Central memory CD8-positive, alpha-beta T cell (primary cell): ENCODE data around the gene TUBAL3.

ENCODE experiments used
- ATAC-seq: fragments of 150-1000 bp; cut with Tn5 transposase; replicated peaks from 2 replicates; pipeline ENCODE4 v1.10.0; 2022; ENCODE audit warnings: mild to moderate bottlenecking, moderate FRiP score, moderate number of reproducible peaks; ENCODE audit not compliant: poor library complexity, severe bottlenecking; ENCODE audit errors: extremely low read depth
- DNase-seq, 2 donors: peaks; one replicate each; pipeline ENCODE4 v3.0.0; 2021; ENCODE audit warnings: low spot score in 2 of 2
- H3K27ac Mint-ChIP-seq: one replicate; pipeline ENCODE4 v1.8.0; 2022; ENCODE audit warnings: low read depth, mild to moderate bottlenecking, moderate library complexity, mixed read lengths
- H3K27me3 Mint-ChIP-seq: one replicate; pipeline ENCODE4 v1.8.0; 2022; ENCODE audit warnings: mixed read lengths
- H3K36me3 Mint-ChIP-seq: one replicate; pipeline ENCODE4 v1.8.0; 2022; ENCODE audit warnings: mild to moderate bottlenecking, moderate library complexity, mixed read lengths; ENCODE audit not compliant: insufficient read depth
- H3K4me1 Mint-ChIP-seq: one replicate; pipeline ENCODE4 v1.8.0; 2022; ENCODE audit warnings: mixed read lengths
- H3K4me3 Mint-ChIP-seq: one replicate; pipeline ENCODE4 v1.8.0; 2022; ENCODE audit warnings: mild to moderate bottlenecking, moderate library complexity, mixed read lengths
- H3K9me3 Mint-ChIP-seq: one replicate; pipeline ENCODE4 v1.8.0; 2022; ENCODE audit warnings: mixed read lengths

Gene TUBAL3

GRCh38 chr10:5364890-5365338 lies 39.7 kb downstream of the TUBAL3 start, which contains the start of gene UCN3:
Gene UCN3 (plus strand): TSS chr10:5364966. CDS start chr10:5373721, 8,755 bp downstream.
- H3K27ac Mint-ChIP-seq, result no peak within 1 kb of the TSS
- H3K9me3 Mint-ChIP-seq, result no peaks in the 10 kb centered on the region
- H3K4me3 Mint-ChIP-seq, result no peak within 1 kb of the TSS
- peaks cover 29% of the 10 kb centered on the region for H3K27me3 Mint-ChIP-seq
- no peak for DNase-seq
- ATAC-seq, result no peak
- no peaks in the 10 kb centered on the region for H3K4me1 Mint-ChIP-seq
- H3K36me3 Mint-ChIP-seq, result no peaks in the 10 kb centered on the region

- ATAC-seq, result no peak
- Mint-ChIP-seq H3K9me3 (no peaks in the 10 kb centered on the region), H3K27ac (no peak overlapping the region), H3K4me1 (no peaks in the 10 kb centered on the region), H3K4me3 (no peak overlapping the region), H3K27me3 (peaks cover 35% of the 10 kb centered on the region), H3K36me3 (no peaks in the 10 kb centered on the region)
- DNase-seq, result no peak
Observed at GRCh38 chr10:5364374-5364773, 40.3 kb downstream of the TUBAL3 start.

- no peaks in the 10 kb centered on the region for H3K9me3 Mint-ChIP-seq
- no peak for DNase-seq
- H3K36me3 Mint-ChIP-seq, result no peaks in the 10 kb centered on the region
- no peaks in the 10 kb centered on the region for H3K4me1 Mint-ChIP-seq
- no peak overlapping the region for H3K27ac Mint-ChIP-seq
- H3K4me3 Mint-ChIP-seq, result no peak overlapping the region
- no peak for ATAC-seq
- peaks cover 44% of the 10 kb centered on the region for H3K27me3 Mint-ChIP-seq
Observed at GRCh38 chr10:5362873-5363272, 41.8 kb downstream of the TUBAL3 start.

- no peaks in the 10 kb centered on the region for H3K4me1 Mint-ChIP-seq
- no peaks in the 10 kb centered on the region for H3K9me3 Mint-ChIP-seq
- H3K27ac Mint-ChIP-seq, result no peak overlapping the region
- no peaks in the 10 kb centered on the region for H3K36me3 Mint-ChIP-seq
- DNase-seq (no peak), ATAC-seq (no peak)
- H3K4me3 Mint-ChIP-seq, result no peak overlapping the region
- H3K27me3 Mint-ChIP-seq, result peaks cover 53% of the 10 kb centered on the region
Observed at GRCh38 chr10:5361966-5362365, 42.7 kb downstream of the TUBAL3 start.

- ATAC-seq, result no peak
- no peaks in the 10 kb centered on the region for H3K36me3 Mint-ChIP-seq
- peaks cover 68% of the 10 kb centered on the region for H3K27me3 Mint-ChIP-seq
- H3K27ac Mint-ChIP-seq, result no peak overlapping the region
- no peak overlapping the region for H3K4me3 Mint-ChIP-seq
- H3K4me1 Mint-ChIP-seq, result no peaks in the 10 kb centered on the region
- no peaks in the 10 kb centered on the region for H3K9me3 Mint-ChIP-seq
- no peak for DNase-seq
Observed at GRCh38 chr10:5360318-5360915, 44.2 kb downstream of the TUBAL3 start.

GRCh38 chr10:5356302-5356763 lies 48.3 kb downstream of the TUBAL3 start:
- peaks cover 63% of the 10 kb centered on the region for H3K27me3 Mint-ChIP-seq
- no peaks in the 10 kb centered on the region for H3K36me3 Mint-ChIP-seq
- H3K4me1 Mint-ChIP-seq, result no peaks in the 10 kb centered on the region
- DNase-seq, result no peak
- no peaks in the 10 kb centered on the region for H3K9me3 Mint-ChIP-seq
- no peak for ATAC-seq
- H3K4me3 Mint-ChIP-seq, result no peak overlapping the region
- H3K27ac Mint-ChIP-seq, result no peak overlapping the region

GRCh38 chr10:5355594-5356301 lies 48.9 kb downstream of the TUBAL3 start:
- DNase-seq (no peak), ATAC-seq (no peak)
- Mint-ChIP-seq H3K36me3 (no peaks in the 10 kb centered on the region), H3K27me3 (peaks cover 60% of the 10 kb centered on the region), H3K9me3 (no peaks in the 10 kb centered on the region), H3K27ac (no peak overlapping the region), H3K4me3 (no peak overlapping the region), H3K4me1 (no peaks in the 10 kb centered on the region)

- Mint-ChIP-seq H3K4me1 (no peaks in the 10 kb centered on the region), H3K9me3 (no peaks in the 10 kb centered on the region), H3K36me3 (no peaks in the 10 kb centered on the region), H3K27ac (no peak overlapping the region), H3K4me3 (no peak overlapping the region), H3K27me3 (peaks cover 57% of the 10 kb centered on the region)
- no peak for DNase-seq
- no peak for ATAC-seq
Observed at GRCh38 chr10:5354068-5354467, 50.6 kb downstream of the TUBAL3 start.

- no peaks in the 10 kb centered on the region for H3K4me1 Mint-ChIP-seq
- DNase-seq (no peak), ATAC-seq (no peak)
- H3K27me3 Mint-ChIP-seq, result peaks cover 15% of the 10 kb centered on the region
- H3K9me3 Mint-ChIP-seq, result no peaks in the 10 kb centered on the region
- H3K36me3 Mint-ChIP-seq, result no peaks in the 10 kb centered on the region
- H3K4me3 Mint-ChIP-seq, result no peak overlapping the region
- H3K27ac Mint-ChIP-seq, result no peak overlapping the region
Observed at GRCh38 chr10:5349362-5349761, 55.3 kb downstream of the TUBAL3 start.

- no peaks in the 10 kb centered on the region for H3K4me1 Mint-ChIP-seq
- no peaks in the 10 kb centered on the region for H3K9me3 Mint-ChIP-seq
- H3K36me3 Mint-ChIP-seq, result no peaks in the 10 kb centered on the region
- H3K27me3 Mint-ChIP-seq, result peaks cover 19% of the 10 kb centered on the region
- H3K4me3 Mint-ChIP-seq, result no peak overlapping the region
- H3K27ac Mint-ChIP-seq, result no peak overlapping the region
- ATAC-seq (no peak), DNase-seq (no peak)
Observed at GRCh38 chr10:5346881-5347280, 57.7 kb downstream of the TUBAL3 start.

- Mint-ChIP-seq H3K4me1 (no peaks in the 10 kb centered on the region), H3K4me3 (no peak overlapping the region), H3K36me3 (no peaks in the 10 kb centered on the region), H3K27ac (no peak overlapping the region), H3K9me3 (no peaks in the 10 kb centered on the region), H3K27me3 (peaks cover 20% of the 10 kb centered on the region)
- ATAC-seq, result no peak
- no peak for DNase-seq
Observed at GRCh38 chr10:5344746-5345145, 59.9 kb downstream of the TUBAL3 start.

- Mint-ChIP-seq H3K4me1 (no peaks in the 10 kb centered on the region), H3K4me3 (no peak overlapping the region), H3K9me3 (no peaks in the 10 kb centered on the region), H3K36me3 (no peaks in the 10 kb centered on the region), H3K27ac (no peak overlapping the region), H3K27me3 (peaks cover 12% of the 10 kb centered on the region)
- no peak for DNase-seq
- no peak for ATAC-seq
Observed at GRCh38 chr10:5343979-5344378, 60.6 kb downstream of the TUBAL3 start.

GRCh38 chr10:5343561-5343960 lies 61.1 kb downstream of the TUBAL3 start:
- Mint-ChIP-seq H3K4me1 (no peaks in the 10 kb centered on the region), H3K4me3 (no peak overlapping the region), H3K27me3 (peaks cover 14% of the 10 kb centered on the region), H3K27ac (no peak overlapping the region), H3K36me3 (no peaks in the 10 kb centered on the region), H3K9me3 (no peaks in the 10 kb centered on the region)
- DNase-seq, result no peak
- no peak for ATAC-seq
